OCI-LY3 (cell line): ENCODE measurements around the gene GPATCH1.

ENCODE experiments used
- EZH2phosphoT487 ChIP-seq: fragments of 200-600 bp; shearing (Covaris generic); IDR thresholded peaks from 2 replicates; pipeline ENCODE4 v1.6.1; 2018; ENCODE audit warnings: antibody characterized with exemption, mixed run types, low read depth
- TF ChIP-seq, protein P1 (sequence below): fragments of 200-600, 300-600 bp; sonication (generic); IDR thresholded peaks from 2 replicates; pipeline ENCODE4 v1.5.1; 2014; ENCODE audit warnings: antibody characterized with exemption, low read length, low read depth

DNA sequence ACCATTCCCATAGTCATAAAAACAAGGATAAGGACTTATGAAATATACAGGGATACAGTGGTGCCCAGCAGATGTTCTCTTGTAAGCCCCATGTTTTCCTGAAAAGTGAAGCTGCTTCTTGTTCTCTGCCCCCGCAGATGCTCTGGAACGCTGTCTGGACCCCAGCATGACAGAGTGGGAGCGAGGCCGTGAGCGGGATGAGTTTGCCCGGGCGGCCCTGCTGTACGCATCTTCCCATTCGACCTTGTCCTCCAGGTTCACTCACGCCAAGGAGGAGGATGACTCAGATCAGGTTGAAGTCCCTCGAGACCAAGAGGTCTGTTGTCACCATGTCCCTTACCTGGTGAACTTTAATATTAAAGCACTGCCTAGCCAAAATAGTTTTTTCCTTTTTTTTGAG, 30.6 kb downstream of the GPATCH1 start:
- TF ChIP-seq, protein P1, sequence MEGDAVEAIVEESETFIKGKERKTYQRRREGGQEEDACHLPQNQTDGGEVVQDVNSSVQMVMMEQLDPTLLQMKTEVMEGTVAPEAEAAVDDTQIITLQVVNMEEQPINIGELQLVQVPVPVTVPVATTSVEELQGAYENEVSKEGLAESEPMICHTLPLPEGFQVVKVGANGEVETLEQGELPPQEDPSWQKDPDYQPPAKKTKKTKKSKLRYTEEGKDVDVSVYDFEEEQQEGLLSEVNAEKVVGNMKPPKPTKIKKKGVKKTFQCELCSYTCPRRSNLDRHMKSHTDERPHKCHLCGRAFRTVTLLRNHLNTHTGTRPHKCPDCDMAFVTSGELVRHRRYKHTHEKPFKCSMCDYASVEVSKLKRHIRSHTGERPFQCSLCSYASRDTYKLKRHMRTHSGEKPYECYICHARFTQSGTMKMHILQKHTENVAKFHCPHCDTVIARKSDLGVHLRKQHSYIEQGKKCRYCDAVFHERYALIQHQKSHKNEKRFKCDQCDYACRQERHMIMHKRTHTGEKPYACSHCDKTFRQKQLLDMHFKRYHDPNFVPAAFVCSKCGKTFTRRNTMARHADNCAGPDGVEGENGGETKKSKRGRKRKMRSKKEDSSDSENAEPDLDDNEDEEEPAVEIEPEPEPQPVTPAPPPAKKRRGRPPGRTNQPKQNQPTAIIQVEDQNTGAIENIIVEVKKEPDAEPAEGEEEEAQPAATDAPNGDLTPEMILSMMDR: no peak
- TF ChIP-seq EZH2phosphoT487: no peak
